Esophagus muscularis mucosa (tissue), 4 donors: ENCODE data around the gene CABLES1. TPM values are rescaled to one million over a fixed set of nuclear protein-coding genes. Genes with fewer than 3 reads are reported as not detected.

Experiments used
- DNase-seq: peaks from one replicate; pipeline ENCODE4 v3.0.0-alpha.2; 2017; ENCODE audit errors: extremely low spot score
- H3K27ac ChIP-seq, 4 donors: fragments of 200-600 bp; sonication (generic); replicated peaks in 1 of 4; 1 replicate in 3 of 4; 2 replicates in 1 of 4; pipeline ENCODE4 v1.5.1; 2016 to 2019; ENCODE audit warnings: mild to moderate bottlenecking in 1 of 4
- H3K27me3 ChIP-seq, 4 donors: fragments of 200-600 bp; sonication (generic); one replicate each; pipeline versions ENCODE4 v1.5.1 to v1.6.0; 2016 to 2019
- H3K36me3 ChIP-seq, 4 donors: fragments of 200-600 bp; sonication (generic); one replicate each; pipeline ENCODE4 v1.5.1; 2016 to 2019
- H3K4me1 ChIP-seq, 4 donors: fragments of 200-600 bp; sonication (generic); one replicate each; pipeline ENCODE4 v1.5.1; 2016 to 2019
- H3K4me3 ChIP-seq, 4 donors: fragments of 200-600 bp; sonication (generic); 1 replicate in 2 of 4; 2 replicates in 2 of 4; pipeline ENCODE4 v1.5.1; 2016 to 2019; ENCODE audit warnings: mild to moderate bottlenecking in 4 of 4, moderate library complexity in 1 of 4
- H3K9me3 ChIP-seq, 4 donors: fragments of 200-600 bp; sonication (generic); 1 replicate in 3 of 4; 2 replicates in 1 of 4; pipeline ENCODE4 v1.5.1; 2016 to 2019
- CTCF ChIP-seq, 3 experiments: fragments of 200-600 bp in 2 of 3; fragments of 450-650 bp in 1 of 3; sonication (generic) in 2 of 3; IDR thresholded peaks; one replicate each; pipeline ENCODE4 v1.5.1; 2017 to 2019; ENCODE audit warnings: antibody characterized with exemption in 3 of 3, mild to moderate bottlenecking in 2 of 3, moderate library complexity in 1 of 3
- EP300 ChIP-seq: sonication (generic); formaldehyde crosslinking; IDR thresholded peaks from one replicate; pipeline ENCODE4 v1.6.1; 2017; ENCODE audit warnings: antibody characterized with exemption
- POLR2A ChIP-seq: fragments of 450-650 bp; IDR thresholded peaks from one replicate; pipeline ENCODE4 v1.6.1; 2017; ENCODE audit warnings: antibody characterized with exemption, moderate library complexity, mild to moderate bottlenecking, low read depth
- POLR2AphosphoS5 ChIP-seq, 2 donors: sonication (generic); formaldehyde crosslinking; IDR thresholded peaks; one replicate each; pipeline ENCODE4 v1.6.1; 2017; ENCODE audit warnings: antibody characterized with exemption in 2 of 2
- WGBS: methylation state at CpG from one replicate; pipeline ENCODE4 v1.1.5; 2018; 5-methylcytosine and 5-hydroxymethylcytosine counted together
- intact Hi-C: fragments of 100-400 bp; cut with DNase I; formaldehyde crosslinking; loops from one replicate; pipeline ENCODE4 v1.15.1; 2023
- total RNA-seq, 4 donors: library from RNA; depleted of rRNA; stranded (reverse); fragments of >200 nt; gene quantifications; one replicate each; pipeline versions ENCODE4 v1.1.0 to v1.2.1, GENCODE V29; 2016

Gene CABLES1
- total RNA-seq, 4 donors from 2014 or later, result 3.8 to 8.3 (median 6.4) TPM

GRCh38 chr18:23189768-23190661 is 54.7 kb downstream of the CABLES1 start:
- Histone ChIP-seq H3K36me3 (no peaks in the 10 kb centered on the region), H3K4me3 (no peak overlapping the region), H3K4me1 (peaks cover 0 to 12% (median 10%) of the 10 kb centered on the region in 4 donors), H3K9me3 (no peaks in the 10 kb centered on the region), H3K27ac (no peak overlapping the region), H3K27me3 (no peaks in the 10 kb centered on the region)
- no peak for DNase-seq
- TF ChIP-seq CTCF (IDR thresholded peaks at IDR 0.05) (no peak), POLR2A (no peak), EP300 (no peak), POLR2AphosphoS5 (IDR thresholded peaks at IDR 0.05) (no peak)
- intact Hi-C loops, result no loop called here
- 91% methylated on average over 20 of the region's 25 CpGs for WGBS

GRCh38 chr18:23191232-23191631 is 55.9 kb downstream of the CABLES1 start:
- Histone ChIP-seq H3K4me3 (no peak overlapping the region), H3K27me3 (no peaks in the 10 kb centered on the region), H3K9me3 (no peaks in the 10 kb centered on the region), H3K36me3 (no peaks in the 10 kb centered on the region), H3K4me1 (peaks cover 0 to 17% (median 11%) of the 10 kb centered on the region in 4 donors), H3K27ac (no peak overlapping the region)
- 100% methylated on average over 1 of the region's 1 CpG for WGBS
- no peak for DNase-seq
- TF ChIP-seq CTCF (IDR thresholded peaks at IDR 0.05) (no peak), POLR2A (no peak), EP300 (no peak), POLR2AphosphoS5 (IDR thresholded peaks at IDR 0.05) (no peak)
- intact Hi-C loops, result no loop called here

GRCh38 chr18:23193742-23194141 is 58.5 kb downstream of the CABLES1 start:
- intact Hi-C loops, result no loop called here
- no peak for DNase-seq
- Histone ChIP-seq H3K36me3 (peaks cover 0 to 3% (median 0%) of the 10 kb centered on the region in 4 donors), H3K4me1 (peaks cover 0 to 22% (median 12%) of the 10 kb centered on the region in 4 donors), H3K9me3 (no peaks in the 10 kb centered on the region), H3K27me3 (no peaks in the 10 kb centered on the region), H3K4me3 (no peak overlapping the region), H3K27ac (peak overlapping the region in 2 of 4 donors; percentile 24 to 56)
- TF ChIP-seq EP300 (no peak), CTCF (IDR thresholded peaks at IDR 0.05) (no peak), POLR2A (no peak), POLR2AphosphoS5 (IDR thresholded peaks at IDR 0.05) (no peak)
- 64% methylated on average over 2 of the region's 2 CpGs for WGBS

- no peaks in the 10 kb centered on the region for H3K27me3 ChIP-seq
- intact Hi-C loops, result no loop called here
- no peak for DNase-seq
- peaks cover 0 to 22% (median 12%) of the 10 kb centered on the region in 4 donors for H3K4me1 ChIP-seq
- WGBS, result 73% methylated on average over 14 of the region's 14 CpGs
- H3K4me3 ChIP-seq, result peak overlapping the region in 1 of 4 donors; percentile 4
- no peaks in the 10 kb centered on the region for H3K9me3 ChIP-seq
- H3K36me3 ChIP-seq, result peaks cover 0 to 3% (median 0%) of the 10 kb centered on the region in 4 donors
- no peak for TF ChIP-seq CTCF (IDR thresholded peaks at IDR 0.05)
- H3K27ac ChIP-seq, result peak overlapping the region in 3 of 4 donors; percentile 24 to 56 (median 32)
These were observed 59.1 kb downstream of the CABLES1 start for GRCh38 chr18:23194155-23194996.
